Type B pancreatic cell (in vitro differentiated cells): ENCODE results near the gene GTF3C6. TPM values are rescaled to one million over a fixed set of nuclear protein-coding genes. Genes with fewer than 3 reads are reported as not detected.
A peak's percentile ranks its signal among the peaks of the same experiment; 100 is the strongest.

Experiments
- DNase-seq: peaks from one replicate; pipeline ENCODE4 v3.0.0; 2021; ENCODE audit warnings: mixed read lengths; ENCODE audit not compliant: unreplicated experiment; ENCODE audit errors: extremely low spot score
- H3K27ac Mint-ChIP-seq: 2 replicates; pipeline ENCODE4 v1.8.0; 2021; ENCODE audit warnings: mild to moderate bottlenecking, mixed read lengths
- H3K27me3 Mint-ChIP-seq: 2 replicates; pipeline ENCODE4 v1.8.0; 2021; ENCODE audit warnings: mixed read lengths
- H3K36me3 Mint-ChIP-seq: 2 replicates; pipeline ENCODE4 v1.8.0; 2021; ENCODE audit warnings: mixed read lengths
- H3K4me1 Mint-ChIP-seq: one replicate; pipeline ENCODE4 v1.8.0; 2021; ENCODE audit warnings: mixed read lengths; ENCODE audit not compliant: unreplicated experiment
- H3K4me3 Mint-ChIP-seq: 2 replicates; pipeline ENCODE4 v1.8.0; 2021; ENCODE audit warnings: mild to moderate bottlenecking, mixed read lengths
- H3K9me3 Mint-ChIP-seq: 2 replicates; pipeline ENCODE4 v1.8.0; 2021; ENCODE audit warnings: mixed read lengths
- total RNA-seq: library from RNA; stranded (reverse); gene quantifications from 2 replicates; pipeline ENCODE4 v1.2.1, GENCODE V29; 2021; ENCODE audit warnings: low replicate concordance
- TF ChIP-seq, protein P1 (sequence below): fragments of 200-600 bp; sonication (generic); conservative IDR thresholded peaks from 2 replicates; pipeline ENCODE4 v1.5.0; 2021; ENCODE audit warnings: antibody characterized with exemption, mild to moderate bottlenecking

The GTF3C6 gene
- total RNA-seq, 1 donor from 2014 or later, result 92.9 TPM

DNA sequence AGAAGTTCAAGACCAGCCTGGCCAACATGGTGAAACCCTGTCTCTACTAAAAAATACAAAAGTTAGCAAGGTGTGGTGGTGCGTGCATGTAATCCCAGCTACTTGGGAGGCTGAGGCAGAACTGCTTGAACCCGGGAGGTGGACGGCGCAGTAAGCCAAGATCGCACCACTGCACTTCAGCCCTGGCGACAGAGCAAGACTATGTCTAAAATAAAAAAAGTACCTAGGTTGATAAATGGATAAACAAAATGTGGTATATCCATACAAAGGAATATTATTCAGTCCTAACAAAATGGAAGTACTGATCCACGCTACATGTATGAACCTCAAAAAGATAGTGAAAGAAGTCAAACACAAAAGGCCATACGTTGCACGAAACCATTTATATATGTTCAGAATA, 22.1 kb downstream of the GTF3C6 start:
- no peak for DNase-seq
- H3K27ac Mint-ChIP-seq, result peak overlapping the region; percentile 99
- H3K36me3 Mint-ChIP-seq, result peaks cover 35% of the 10 kb centered on the region
- peak overlapping the region; percentile 99 for H3K4me3 Mint-ChIP-seq
- no peaks in the 10 kb centered on the region for H3K9me3 Mint-ChIP-seq
- no peaks in the 10 kb centered on the region for H3K27me3 Mint-ChIP-seq
- TF ChIP-seq, protein P1, sequence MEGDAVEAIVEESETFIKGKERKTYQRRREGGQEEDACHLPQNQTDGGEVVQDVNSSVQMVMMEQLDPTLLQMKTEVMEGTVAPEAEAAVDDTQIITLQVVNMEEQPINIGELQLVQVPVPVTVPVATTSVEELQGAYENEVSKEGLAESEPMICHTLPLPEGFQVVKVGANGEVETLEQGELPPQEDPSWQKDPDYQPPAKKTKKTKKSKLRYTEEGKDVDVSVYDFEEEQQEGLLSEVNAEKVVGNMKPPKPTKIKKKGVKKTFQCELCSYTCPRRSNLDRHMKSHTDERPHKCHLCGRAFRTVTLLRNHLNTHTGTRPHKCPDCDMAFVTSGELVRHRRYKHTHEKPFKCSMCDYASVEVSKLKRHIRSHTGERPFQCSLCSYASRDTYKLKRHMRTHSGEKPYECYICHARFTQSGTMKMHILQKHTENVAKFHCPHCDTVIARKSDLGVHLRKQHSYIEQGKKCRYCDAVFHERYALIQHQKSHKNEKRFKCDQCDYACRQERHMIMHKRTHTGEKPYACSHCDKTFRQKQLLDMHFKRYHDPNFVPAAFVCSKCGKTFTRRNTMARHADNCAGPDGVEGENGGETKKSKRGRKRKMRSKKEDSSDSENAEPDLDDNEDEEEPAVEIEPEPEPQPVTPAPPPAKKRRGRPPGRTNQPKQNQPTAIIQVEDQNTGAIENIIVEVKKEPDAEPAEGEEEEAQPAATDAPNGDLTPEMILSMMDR, result no peak
- peaks cover 12% of the 10 kb centered on the region for H3K4me1 Mint-ChIP-seq

DNA sequence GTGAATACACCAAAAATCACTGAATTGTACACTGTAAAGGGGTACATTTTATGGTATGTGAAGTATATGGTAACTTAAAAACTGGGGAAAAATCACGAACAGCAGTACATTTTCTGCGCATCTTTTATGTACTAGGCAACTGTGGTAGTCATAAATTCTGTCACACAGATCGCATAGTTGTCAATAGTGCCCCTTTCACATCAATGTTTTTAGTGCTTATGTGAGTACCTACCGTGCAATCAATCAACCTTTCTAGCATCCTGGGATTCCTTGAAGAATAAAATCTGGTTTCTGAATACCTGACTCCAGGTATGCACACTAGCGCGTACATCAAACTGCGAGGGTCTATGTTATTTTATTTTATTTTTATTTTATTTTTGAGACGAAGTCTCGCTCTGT, 22.7 kb downstream of the GTF3C6 start:
- Mint-ChIP-seq H3K27me3 (no peaks in the 10 kb centered on the region), H3K27ac (peak overlapping the region; percentile 99), H3K9me3 (no peaks in the 10 kb centered on the region), H3K4me3 (peak overlapping the region; percentile 99), H3K36me3 (peaks cover 40% of the 10 kb centered on the region), H3K4me1 (peaks cover 12% of the 10 kb centered on the region)
- DNase-seq, result no peak
- TF ChIP-seq, protein P1, result no peak

DNA sequence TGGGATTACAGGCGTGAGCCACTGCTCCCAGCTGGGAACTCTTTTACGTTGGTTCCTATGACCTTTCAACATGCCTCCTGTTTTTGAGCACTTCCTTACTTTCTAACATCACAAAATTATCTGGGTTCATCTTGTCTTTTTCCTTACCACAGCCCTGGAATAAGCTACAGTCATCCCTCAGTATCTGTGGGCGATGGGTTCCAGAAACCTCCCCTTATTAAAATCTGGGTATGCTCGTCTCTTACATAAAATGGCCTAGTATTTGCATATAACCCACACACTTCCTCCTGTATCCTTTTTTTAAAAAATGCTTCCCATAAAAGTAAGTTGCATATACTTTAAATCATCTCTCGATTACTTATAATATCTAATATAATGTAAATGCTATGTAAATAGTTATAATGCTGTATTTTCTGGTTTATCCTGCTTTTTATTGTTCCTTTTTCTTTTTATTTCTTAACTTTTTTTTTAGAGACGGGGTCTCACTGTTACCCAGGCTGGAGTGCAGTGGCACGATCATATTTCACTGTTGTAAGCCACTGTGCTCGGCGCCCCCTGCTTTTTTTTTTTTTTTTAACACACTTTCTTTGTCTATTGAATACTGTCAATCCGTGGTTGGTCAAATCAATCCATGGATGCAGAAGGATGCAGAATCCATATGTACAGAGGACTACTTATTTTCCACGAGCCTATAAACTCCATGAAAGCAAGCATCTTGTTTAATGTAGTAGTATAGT, 32.5 kb downstream of the GTF3C6 start:
- H3K4me3 Mint-ChIP-seq, result no peak overlapping the region
- H3K27ac Mint-ChIP-seq, result no peak overlapping the region
- DNase-seq, result no peak
- no peaks in the 10 kb centered on the region for H3K27me3 Mint-ChIP-seq
- H3K4me1 Mint-ChIP-seq, result no peaks in the 10 kb centered on the region
- H3K9me3 Mint-ChIP-seq, result no peaks in the 10 kb centered on the region
- peaks cover 14% of the 10 kb centered on the region for H3K36me3 Mint-ChIP-seq
- TF ChIP-seq, protein P1, result no peak

DNA sequence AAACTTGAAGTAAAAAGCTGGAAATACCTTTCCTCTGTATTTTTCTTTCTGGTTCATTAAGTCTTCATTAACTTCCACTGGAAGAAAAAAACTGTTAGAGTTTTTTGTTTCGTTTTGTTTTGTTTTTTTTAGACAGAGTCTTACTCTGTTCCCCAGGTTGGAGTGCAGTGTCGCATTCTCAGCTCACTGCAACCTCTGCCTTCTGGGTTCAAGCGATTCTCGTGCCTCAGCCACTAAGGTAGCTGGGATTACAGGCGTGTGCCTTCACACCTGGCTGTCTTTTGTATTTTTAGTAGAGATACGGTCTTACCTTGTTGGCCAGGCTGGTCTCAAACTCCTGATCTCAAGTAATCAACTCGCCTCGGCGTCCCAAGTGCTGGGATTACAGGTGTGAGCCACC, 38.2 kb downstream of the GTF3C6 start:
- Mint-ChIP-seq H3K4me3 (no peak overlapping the region), H3K4me1 (no peaks in the 10 kb centered on the region), H3K36me3 (peaks cover 21% of the 10 kb centered on the region), H3K27ac (no peak overlapping the region), H3K9me3 (no peaks in the 10 kb centered on the region), H3K27me3 (no peaks in the 10 kb centered on the region)
- no peak for DNase-seq
- TF ChIP-seq, protein P1, result no peak

DNA sequence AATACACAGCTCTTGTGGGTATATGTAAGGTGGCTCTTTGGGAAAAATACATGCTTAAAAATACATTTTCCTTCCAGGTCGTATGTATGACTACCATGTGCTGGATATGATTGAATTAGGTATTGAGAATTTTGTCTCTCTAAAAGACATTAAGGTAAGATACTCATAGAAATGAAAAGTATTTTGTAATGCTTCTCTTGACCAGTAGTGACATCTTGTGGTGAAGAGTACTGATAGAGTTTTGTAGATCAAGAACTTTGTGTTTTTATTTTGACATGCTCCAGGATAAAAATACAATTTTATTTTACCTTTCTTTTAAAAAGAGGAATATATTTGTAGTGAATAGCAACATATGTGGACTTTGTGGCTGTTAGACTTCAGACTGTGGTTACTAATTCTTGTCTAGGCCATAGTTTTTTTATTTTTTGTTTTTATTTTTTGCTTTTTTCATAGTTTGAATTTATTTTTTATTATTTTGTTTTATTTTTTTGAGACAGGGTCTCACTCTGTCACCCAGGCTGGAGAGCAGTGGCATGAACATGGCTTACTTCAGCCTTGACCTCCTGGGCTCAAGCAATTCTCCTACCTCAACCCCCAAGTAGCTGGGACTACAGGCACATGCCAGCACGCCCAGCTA, 41.2 kb downstream of the GTF3C6 start:
- TF ChIP-seq, protein P1, result peak; percentile 71
- Mint-ChIP-seq H3K27me3 (no peaks in the 10 kb centered on the region), H3K9me3 (no peaks in the 10 kb centered on the region), H3K36me3 (peaks cover 23% of the 10 kb centered on the region), H3K4me3 (no peak overlapping the region), H3K4me1 (no peaks in the 10 kb centered on the region), H3K27ac (no peak overlapping the region)
- no peak for DNase-seq
